ENCODE measurements around the gene POLH. TPM values are rescaled to one million over a fixed set of nuclear protein-coding genes. Genes with fewer than 3 reads are reported as not detected.
"Not testable (repeated sequence)": the region's sequence is repeated elsewhere in the genome, so short reads cannot be mapped to it uniquely, and the experiment has no call there.

POLH gene
- total RNA-seq = 5.9 TPM
- long read RNA-seq, partial matches to known transcripts = 0 of 3 reads
- long read RNA-seq, other reads (novel, unspliced or antisense) = 1 of 3 reads

DNA sequence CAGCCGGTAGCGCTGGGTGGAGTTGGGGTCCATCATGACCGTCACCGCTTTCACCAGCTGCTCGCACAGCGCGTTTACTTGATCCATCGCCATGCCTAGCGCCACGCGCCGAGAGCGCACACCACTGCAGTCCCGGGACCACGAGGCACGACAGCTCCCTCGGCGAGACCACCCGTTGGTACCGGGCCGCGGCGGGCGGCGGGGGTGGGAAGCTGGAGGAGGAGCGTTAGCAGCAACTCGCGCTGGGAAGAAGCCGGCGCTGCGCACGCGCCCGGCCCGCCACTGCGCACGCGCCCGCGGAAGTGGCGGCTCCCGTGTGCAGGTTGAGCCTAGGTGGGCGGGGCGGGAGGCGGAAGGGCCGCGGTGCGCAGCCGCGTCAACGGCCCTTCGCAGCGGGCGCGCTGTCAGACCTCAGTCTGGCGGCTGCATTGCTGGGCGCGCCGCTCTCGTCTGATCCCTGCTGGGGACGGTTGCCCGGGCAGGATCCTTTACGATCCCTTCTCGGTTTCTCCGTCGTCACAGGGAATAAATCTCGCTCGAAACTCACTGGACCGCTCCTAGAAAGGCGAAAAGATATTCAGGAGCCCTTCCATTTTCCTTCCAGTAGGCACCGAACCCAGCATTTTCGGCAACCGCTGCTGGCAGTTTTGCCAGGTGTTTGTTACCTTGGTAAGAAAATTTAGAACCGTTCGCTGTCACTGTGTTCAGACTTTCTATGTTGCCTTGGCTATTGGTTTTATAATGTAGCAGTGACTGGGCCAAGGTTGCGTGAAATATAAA is at the start of gene POLH, which contains the start of gene XPO5:
Gene POLH (plus strand): TSS at position 414 of the 780 bp plus-strand sequence. CDS start 6,135 bp downstream, outside the sequence.
Gene XPO5 (minus strand): TSS at position 267 of the 780 bp plus-strand sequence. CDS start 174 bp downstream, at position 93.
- peak; percentile 100 for ATAC-seq
- peak; percentile 95 for DNase-seq (ENCODE audit: missing footprints)
- intact Hi-C loops (cut with DNase I) = loop anchor here (2.0 kb wide), 1 partner anchor 59 kb away; the partner anchor contains the start of genes POLR1C and YIPF3

- no peak for ATAC-seq
- intact Hi-C loops (cut with DNase I) = no loop called here
- no peak for DNase-seq (ENCODE audit: missing footprints)
These were observed 43.8 kb upstream of the POLH start for GRCh38 chr6:43532201-43532600.

DNA sequence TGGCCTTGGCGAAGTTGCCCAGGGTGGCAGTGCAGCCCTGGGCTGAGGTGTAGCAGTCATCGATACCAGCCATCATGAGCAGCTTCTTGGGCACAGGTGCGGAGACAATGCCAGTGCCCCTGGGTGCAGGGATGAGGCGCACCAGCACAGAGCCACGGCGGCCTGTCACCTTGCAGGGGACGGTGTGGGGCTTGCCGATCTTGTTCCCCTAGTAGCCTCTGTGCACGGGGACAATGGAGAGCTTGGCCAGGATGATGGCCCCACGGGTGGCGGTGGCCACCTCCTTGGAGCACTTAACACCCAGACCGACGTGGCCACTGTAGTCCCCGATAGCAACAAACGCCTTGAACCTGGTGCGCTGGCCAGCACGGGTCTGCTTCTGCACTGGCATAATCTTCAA is 37.0 kb upstream of the POLH start:
- ATAC-seq; DNase-seq (ENCODE audit: missing footprints); intact Hi-C loops (cut with DNase I): not testable (repeated sequence)

GRCh38 chr6:43539409-43539808 is 36.6 kb upstream of the POLH start:
- ATAC-seq; DNase-seq (ENCODE audit: missing footprints); intact Hi-C loops (cut with DNase I): not testable (repeated sequence)

DNA sequence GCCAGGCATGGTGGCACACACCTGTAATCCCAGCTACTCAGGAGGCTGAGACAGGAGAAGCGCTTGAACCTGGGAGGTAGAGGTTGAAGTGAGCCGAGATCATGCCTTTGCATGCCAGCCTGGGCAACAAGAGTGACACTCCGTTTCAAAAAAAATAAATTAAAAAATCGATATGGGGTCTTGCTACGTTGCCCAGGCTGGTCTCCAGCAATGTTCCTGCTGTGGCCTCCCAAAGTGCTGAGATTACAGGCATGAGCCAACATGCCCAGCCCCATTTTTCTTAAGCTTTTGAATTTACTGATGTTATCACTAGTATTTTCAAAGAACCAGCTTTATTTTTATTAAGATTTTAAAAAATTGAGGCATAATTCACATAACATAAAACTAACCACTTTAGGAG is 35.5 kb upstream of the POLH start:
- DNase-seq (ENCODE audit: missing footprints) (no peak), ATAC-seq (no peak)
- intact Hi-C loops (cut with DNase I) = no loop called here

GRCh38 chr6:43541774-43542471 is 34.1 kb upstream of the POLH start:
- intact Hi-C loops (cut with DNase I) = no loop called here
- DNase-seq (ENCODE audit: missing footprints) (no peak), ATAC-seq (no peak)

GRCh38 chr6:43544461-43544860 is 31.5 kb upstream of the POLH start:
- ATAC-seq (no peak), DNase-seq (ENCODE audit: missing footprints) (no peak)
- intact Hi-C loops (cut with DNase I) = no loop called here

- intact Hi-C loops (cut with DNase I) = no loop called here
These were observed 28.8 kb upstream of the POLH start for GRCh38 chr6:43547222-43547621.

DNA sequence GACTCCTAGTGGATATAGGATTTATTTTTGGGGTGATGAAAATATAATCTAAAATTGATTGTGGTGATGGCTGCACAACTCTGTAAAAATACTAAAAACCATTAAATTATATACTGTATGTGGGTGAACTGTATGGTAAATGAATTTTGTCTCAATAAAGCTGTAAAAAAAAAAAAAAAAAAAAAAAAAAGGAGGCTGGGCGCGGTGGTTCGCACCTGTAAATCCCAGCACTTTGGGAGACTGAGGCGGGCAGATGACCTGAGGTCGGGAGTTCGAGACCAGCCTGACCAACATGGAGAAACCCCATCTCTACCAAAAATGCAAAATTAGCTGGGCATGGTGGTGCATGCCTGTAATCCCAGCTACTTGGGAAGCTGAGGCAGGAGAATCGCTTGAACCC is 18.4 kb upstream of the POLH start:
- ATAC-seq; intact Hi-C loops (cut with DNase I); DNase-seq (ENCODE audit: missing footprints): not testable (repeated sequence)

More at GRCh38 chr6:43547222-43547621, 28.8 kb upstream of the POLH start:
- ATAC-seq = no peak
- no peak for DNase-seq (ENCODE audit: missing footprints)

- DNase-seq (ENCODE audit: missing footprints) (no peak), ATAC-seq (no peak)
- intact Hi-C loops (cut with DNase I) = no loop called here
These were observed 16.7 kb upstream of the POLH start for GRCh38 chr6:43559328-43559727.

- no peak for ATAC-seq
- DNase-seq (ENCODE audit: missing footprints) = no peak
- intact Hi-C loops (cut with DNase I) = no loop called here
These were observed 5.0 kb upstream of the POLH start for GRCh38 chr6:43570876-43571441.

- intact Hi-C loops (cut with DNase I) = no loop called here
- DNase-seq (ENCODE audit: missing footprints) = no peak
- no peak for ATAC-seq
These were observed 4.0 kb upstream of the POLH start for GRCh38 chr6:43572015-43572414.

GRCh38 chr6:43575105-43575771 is 747 bp upstream of the POLH start:
- intact Hi-C loops (cut with DNase I) = no loop called here
- ATAC-seq (peak; percentile 56), DNase-seq (ENCODE audit: missing footprints) (no peak)

GRCh38 chr6:43578748-43579147 is 2.8 kb downstream of the POLH start:
- DNase-seq (ENCODE audit: missing footprints) (no peak), ATAC-seq (no peak)
- intact Hi-C loops (cut with DNase I) = no loop called here

DNA sequence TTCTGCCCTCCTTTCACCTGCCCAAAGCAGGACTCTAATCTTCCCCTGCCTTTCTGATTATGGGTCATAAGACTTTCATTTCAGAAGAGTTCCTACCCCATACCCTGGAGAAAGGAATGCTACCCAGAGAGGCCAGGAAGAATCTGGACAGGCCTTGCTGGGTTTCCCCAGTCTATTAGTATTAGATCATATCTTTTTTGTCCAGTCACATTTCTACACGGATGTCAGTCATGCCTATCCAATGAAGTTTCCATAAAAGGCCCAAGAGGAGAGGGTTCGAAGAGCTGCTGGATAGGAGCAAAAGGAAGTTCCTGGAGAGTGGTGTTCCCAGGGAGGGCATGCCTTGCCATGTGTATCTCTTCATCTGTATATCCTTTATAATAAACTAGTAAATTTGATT is 3.2 kb downstream of the POLH start:
- no peak for DNase-seq (ENCODE audit: missing footprints)
- intact Hi-C loops (cut with DNase I) = no loop called here
- ATAC-seq = no peak

DNA sequence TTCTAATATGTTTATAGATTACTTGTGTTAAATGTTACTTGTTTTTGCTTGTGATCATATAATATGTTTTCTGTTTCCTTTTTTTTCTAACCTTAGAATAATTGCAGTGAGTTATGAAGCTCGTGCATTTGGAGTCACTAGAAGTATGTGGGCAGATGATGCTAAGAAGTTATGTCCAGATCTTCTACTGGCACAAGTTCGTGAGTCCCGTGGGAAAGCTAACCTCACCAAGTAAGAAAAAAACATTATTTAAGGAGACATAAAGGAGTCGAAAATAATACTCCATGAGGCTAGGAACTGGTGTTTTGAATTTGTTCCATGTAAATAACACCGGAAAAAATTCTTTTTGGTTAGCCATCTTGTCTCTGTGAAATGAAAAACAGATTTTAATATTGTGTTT is 6.9 kb downstream of the POLH start:
- intact Hi-C loops (cut with DNase I) = no loop called here
- ATAC-seq (no peak), DNase-seq (ENCODE audit: missing footprints) (no peak)

GRCh38 chr6:43584892-43585570 is 9.0 kb downstream of the POLH start:
- DNase-seq (ENCODE audit: missing footprints) (no peak), ATAC-seq (no peak)
- intact Hi-C loops (cut with DNase I) = no loop called here

DNA sequence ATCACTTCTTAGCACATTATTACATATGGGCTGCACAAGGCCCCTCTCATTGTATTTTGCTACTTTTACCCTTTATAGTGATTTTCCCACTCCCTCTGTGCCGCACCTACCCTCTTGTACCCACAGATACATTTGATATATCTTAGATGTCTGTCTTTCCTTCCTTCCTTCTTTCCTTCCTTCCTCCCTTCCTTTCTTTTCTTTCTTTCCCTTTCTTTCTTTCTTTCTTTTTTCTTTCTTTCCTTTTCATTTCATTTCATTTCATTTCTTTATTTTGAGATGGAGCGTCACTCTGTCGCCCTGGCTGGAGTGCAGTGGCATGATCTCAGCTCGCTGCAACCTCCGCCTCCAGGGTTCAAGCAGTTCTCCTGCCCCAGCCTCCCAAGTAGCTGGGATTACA is 12.2 kb downstream of the POLH start:
- ATAC-seq = no peak
- intact Hi-C loops (cut with DNase I) = no loop called here

More for the DNA sequence above, 12.2 kb downstream of the POLH start:
- no peak for DNase-seq (ENCODE audit: missing footprints)

All from Right ventricle myocardium inferior (tissue), 1 donor.